Kidney (tissue), 14 donors: Measurements from ENCODE around the gene SNU13. TPM values are rescaled to one million over a fixed set of nuclear protein-coding genes. Genes with fewer than 3 reads are reported as not detected.

Source experiments
- DNase-seq, 5 donors: peaks; one replicate each; pipeline ENCODE4 v3.0.0-alpha.2; 2013 to 2020
- FAIRE-seq: peaks from 2 replicates; lab custom pipeline; 2012; peaks lifted over from hg19 to GRCh38; lab: Jason Lieb, UNC
- H3K27ac ChIP-seq, 2 donors: one replicate each; pipeline ENCODE4 v1.7.0; 2013; ENCODE audit warnings: low read depth in 2 of 2, low read length in 2 of 2, inconsistent platforms in 1 of 2
- H3K27me3 ChIP-seq: one replicate; pipeline ENCODE4 v1.7.1; 2013; ENCODE audit warnings: low read length, inconsistent platforms; ENCODE audit not compliant: control insufficient read depth, insufficient read depth
- H3K36me3 ChIP-seq, 3 donors: one replicate each; pipeline versions ENCODE4 v1.7.0 to v1.7.1; 2013; ENCODE audit warnings: low read length in 3 of 3, control low read depth in 1 of 3, inconsistent platforms in 1 of 3; ENCODE audit not compliant: insufficient read depth in 3 of 3, control insufficient read depth in 2 of 3
- H3K4me1 ChIP-seq, 3 donors: one replicate each; pipeline versions ENCODE4 v1.7.0 to v1.7.1; 2013; ENCODE audit warnings: low read length in 3 of 3, inconsistent platforms in 1 of 3, low read depth in 1 of 3; ENCODE audit not compliant: control insufficient read depth in 2 of 3, insufficient read depth in 2 of 3
- H3K4me3 ChIP-seq, 3 donors: one replicate each; pipeline versions ENCODE4 v1.7.0 to v1.8.1; 2013; ENCODE audit warnings: low read length in 3 of 3, control low read depth in 1 of 3, inconsistent platforms in 1 of 3
- H3K9ac ChIP-seq, 3 donors: one replicate each; pipeline versions ENCODE4 v1.7.0 to v1.7.1; 2013; ENCODE audit warnings: low read length in 3 of 3, control low read depth in 1 of 3, inconsistent platforms in 1 of 3
- H3K9me3 ChIP-seq, 3 donors: one replicate each; pipeline versions ENCODE4 v1.7.0 to v1.7.1; 2013; ENCODE audit warnings: low read length in 3 of 3, control low read depth in 1 of 3, inconsistent platforms in 1 of 3; ENCODE audit not compliant: control insufficient read depth in 2 of 3, insufficient read depth in 1 of 3
- CTCF ChIP-seq: IDR thresholded peaks from 3 replicates; pipeline ENCODE4 v1.5.1; 2012; ENCODE audit warnings: mild to moderate bottlenecking, moderate library complexity, borderline replicate concordance; ENCODE audit not compliant: insufficient read depth; ENCODE audit errors: extremely low read depth
- intact Hi-C: fragments of 100-400 bp; cut with DNase I; formaldehyde crosslinking; loops from one replicate; pipeline ENCODE4 v1.11.1; 2022
- polyA plus RNA-seq: library from polyadenylated mRNA; stranded (reverse); fragments of 350-450 nt; fragmentation: Illumina TruSeq; extraction: RNeasy Lipid Tissue Mini Kit (QIAGEN cat#74804); gene quantifications from one replicate; pipeline ENCODE4 v1.2.3, GENCODE V29; 2014; ENCODE audit warnings: low read depth, low replicate concordance; ENCODE audit not compliant: insufficient read depth
- total RNA-seq: library from RNA; stranded (reverse); fragmentation: NEBNext Ultra II Directional; extraction: Animal tissue kit (Norgen Biotek cat#: 25700); gene quantifications from one replicate; pipeline ENCODE4 v1.2.1, GENCODE V29; 2021
- donor health status: control.
- donor health status: control.
- donor health status: control.
- donor health status: control.
- donor health status: control.
- donor health status: DM: yes; HTN: yes; CAD: no.
- donor health status: Normal renal cell carcinoma (clear cell type).

The SNU13 gene
- total and polyA plus RNA-seq, 2 donors from 2014 or later: 132 to 217 TPM

GRCh38 chr22:41683616-41684015, 5.1 kb downstream of the SNU13 start:
- H3K36me3 ChIP-seq: peaks cover 1 to 14% (median 6%) of the 10 kb centered on the region in 3 donors
- no peaks in the 10 kb centered on the region for H3K27me3 ChIP-seq
- DNase-seq: no peak
- no peak for FAIRE-seq
- H3K4me1 ChIP-seq: peaks cover 0 to 6% (median 5%) of the 10 kb centered on the region in 3 donors
- TF ChIP-seq CTCF: no peak
- H3K4me3 ChIP-seq: no peak overlapping the region
- no peaks in the 10 kb centered on the region for H3K9me3 ChIP-seq
- H3K27ac ChIP-seq: no peak overlapping the region
- intact Hi-C loops: no loop called here
- H3K9ac ChIP-seq: no peak overlapping the region

GRCh38 chr22:41683052-41683451, 5.6 kb downstream of the SNU13 start:
- H3K9ac ChIP-seq: no peak overlapping the region
- FAIRE-seq: no peak
- H3K36me3 ChIP-seq: peaks cover 5 to 19% (median 9%) of the 10 kb centered on the region in 3 donors
- no peaks in the 10 kb centered on the region for H3K9me3 ChIP-seq
- no peak for TF ChIP-seq CTCF
- H3K27ac ChIP-seq: peak overlapping the region in 1 of 2 donors; percentile 80
- peak overlapping the region in 1 of 3 donors; percentile 77 for H3K4me3 ChIP-seq
- H3K4me1 ChIP-seq: peaks cover 0 to 6% (median 5%) of the 10 kb centered on the region in 3 donors
- intact Hi-C loops: no loop called here
- DNase-seq: no peak
- H3K27me3 ChIP-seq: no peaks in the 10 kb centered on the region

GRCh38 chr22:41682033-41682807, 6.4 kb downstream of the SNU13 start:
- H3K27me3 ChIP-seq: no peaks in the 10 kb centered on the region
- peaks cover 5 to 19% (median 9%) of the 10 kb centered on the region in 3 donors for H3K36me3 ChIP-seq
- peak; percentile 91 to 95 (median 93) for DNase-seq
- peak overlapping the region; percentile 76 to 80 for H3K27ac ChIP-seq
- no peak for TF ChIP-seq CTCF
- H3K4me1 ChIP-seq: peaks cover 0 to 2% (median 0%) of the 10 kb centered on the region in 3 donors
- intact Hi-C loops: no loop called here
- H3K9me3 ChIP-seq: no peaks in the 10 kb centered on the region
- peak overlapping the region; percentile 59 to 88 (median 87) for H3K9ac ChIP-seq
- no peak for FAIRE-seq
- H3K4me3 ChIP-seq: peak overlapping the region; percentile 77 to 90 (median 82)
